Activated CD4-positive, alpha-beta T cell treated with anti-CD3 and anti-CD28 coated beads for 36 hours (primary cell): Measurements from ENCODE around the gene MBD5. TPM values are rescaled to one million over a fixed set of nuclear protein-coding genes. Genes with fewer than 3 reads are reported as not detected.

Experiments used
- ATAC-seq: fragments of 200-7000 bp; cut with Tn5 transposase; one replicate; pipeline ENCODE4 v1.10.0; 2021; ENCODE audit warnings: mild to moderate bottlenecking, moderate library complexity
- CTCF ChIA-PET: fragments of 350-600 bp; sonication (Branson Sonifier 250); formaldehyde crosslinking; loops from one replicate; lab custom pipeline; 2021; ENCODE audit warnings: antibody characterized with exemption; lab: Charles Lee
- POLR2A ChIA-PET: fragments of 350-600 bp; sonication (Branson Sonifier 250); formaldehyde crosslinking; loops from one replicate; lab custom pipeline; 2021; ENCODE audit warnings: antibody characterized with exemption, inconsistent platforms; lab: Charles Lee
- DNase-seq: peaks from one replicate; pipeline ENCODE4 v3.0.0-alpha.2; 2020
- H3K27ac Mint-ChIP-seq: one replicate; pipeline ENCODE4 v1.8.0; 2021; ENCODE audit warnings: mixed read lengths
- H3K27me3 Mint-ChIP-seq: one replicate; pipeline ENCODE4 v1.8.0; 2021; ENCODE audit warnings: mixed read lengths
- H3K36me3 Mint-ChIP-seq: one replicate; pipeline ENCODE4 v1.8.0; 2021; ENCODE audit warnings: low read depth, mixed read lengths
- H3K4me1 Mint-ChIP-seq: one replicate; pipeline ENCODE4 v1.8.0; 2021; ENCODE audit warnings: mixed read lengths
- H3K4me3 Mint-ChIP-seq: one replicate; pipeline ENCODE4 v1.8.0; 2021; ENCODE audit warnings: mild to moderate bottlenecking, moderate library complexity, mixed read lengths
- H3K9me3 Mint-ChIP-seq: one replicate; pipeline ENCODE4 v1.8.0; 2021; ENCODE audit warnings: low read depth, mixed read lengths
- intact Hi-C, 2 experiments: fragments of 100-400 bp; cut with DNase I in 1 of 2; cut with micrococcal nuclease in 1 of 2; formaldehyde crosslinking; loops; one replicate each; pipeline versions ENCODE4 v1.14.2 to v1.15.1; 2022 to 2024; cut with DNase I, micrococcal nuclease
- total RNA-seq, 2 experiments: library from RNA; stranded (reverse); gene quantifications; one replicate each; pipeline ENCODE4 v1.2.3, GENCODE V29; 2021

Gene MBD5
- total RNA-seq, 2 experiments from 2014 or later = 20.1 to 26.5 TPM

- Mint-ChIP-seq H3K36me3 (peaks cover 7% of the 10 kb centered on the region), H3K9me3 (no peaks in the 10 kb centered on the region), H3K27me3 (no peaks in the 10 kb centered on the region), H3K4me1 (peaks cover 34% of the 10 kb centered on the region), H3K27ac (peak overlapping the region; percentile 86), H3K4me3 (peak overlapping the region; percentile 52)
- ChIA-PET POLR2A (no interaction called here), CTCF (interaction anchor here (0.8 to 1.6 kb wide), 2 partner anchors 13 to 25 kb away, joined by 3 to 6 read pairs; no protein-coding TSS in a partner anchor)
- DNase-seq (peak; percentile 14), ATAC-seq (no peak)
- intact Hi-C loops = loop anchor here (5.0 to 10.0 kb wide), 4 partner anchors 182 to 1563 kb away; partner anchors contain the start of genes KIF5C (in 1 of the 2) and MMADHC (in 1 of the 2)
Measured at GRCh38 chr2:148023861-148024260, 3.0 kb downstream of the MBD5 start.

DNA sequence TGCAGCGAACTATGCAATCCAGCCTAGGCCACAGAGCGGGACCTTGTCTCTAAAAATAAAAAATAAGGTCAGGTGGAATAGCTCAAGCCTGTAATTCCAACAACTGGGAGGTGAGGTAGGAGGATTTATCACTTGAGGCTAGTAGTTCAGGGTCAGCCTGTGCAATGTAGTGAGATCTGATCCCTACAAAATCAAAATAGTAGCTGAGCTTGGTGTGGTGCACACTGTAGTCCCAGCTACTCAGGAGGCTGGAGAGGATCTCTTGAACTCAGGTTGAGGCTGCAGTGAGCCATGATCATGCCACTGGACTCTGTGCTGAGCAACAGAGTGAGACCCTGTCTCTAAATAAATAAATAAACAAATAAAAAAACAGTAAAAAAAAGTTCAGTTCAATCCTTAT is 5.7 kb downstream of the MBD5 start:
- no peak for ATAC-seq
- no peak overlapping the region for H3K4me3 Mint-ChIP-seq
- CTCF ChIA-PET = no interaction called here
- DNase-seq = no peak
- H3K27me3 Mint-ChIP-seq = no peaks in the 10 kb centered on the region
- no peaks in the 10 kb centered on the region for H3K9me3 Mint-ChIP-seq
- H3K36me3 Mint-ChIP-seq = peaks cover 2% of the 10 kb centered on the region
- POLR2A ChIA-PET = no interaction called here
- intact Hi-C loops = loop anchor here in 1 of 2 experiments (10.0 kb wide), 1 partner anchor 402 kb away; no protein-coding TSS in a partner anchor
- peaks cover 29% of the 10 kb centered on the region for H3K4me1 Mint-ChIP-seq
- H3K27ac Mint-ChIP-seq = no peak overlapping the region

DNA sequence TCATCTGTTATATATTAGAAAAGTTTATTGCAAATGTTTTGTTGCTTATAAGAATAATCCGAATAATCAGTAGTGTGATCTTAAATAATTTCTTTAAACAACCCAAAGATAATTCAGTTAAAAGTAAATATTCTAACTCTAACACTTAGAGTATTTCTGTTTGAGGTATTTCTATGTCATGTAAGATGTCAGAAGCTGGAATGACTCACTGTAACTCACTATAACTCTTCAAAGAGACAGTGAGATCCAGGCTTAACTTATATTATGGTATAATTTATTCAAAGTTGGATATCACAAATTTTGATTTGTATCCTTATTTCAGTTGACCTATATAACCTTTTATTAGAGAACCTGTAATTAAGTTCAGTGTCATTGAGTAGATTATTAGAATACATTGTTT is 6.9 kb downstream of the MBD5 start:
- ATAC-seq (peak; percentile 65), DNase-seq (no peak)
- H3K4me1 Mint-ChIP-seq = peaks cover 28% of the 10 kb centered on the region
- intact Hi-C loops = loop anchor here in 1 of 2 experiments (10.0 kb wide), 1 partner anchor 403 kb away; no protein-coding TSS in a partner anchor
- ChIA-PET POLR2A (no interaction called here), CTCF (no interaction called here)
- no peak overlapping the region for H3K27ac Mint-ChIP-seq
- no peaks in the 10 kb centered on the region for H3K9me3 Mint-ChIP-seq
- H3K4me3 Mint-ChIP-seq = no peak overlapping the region
- peaks cover 2% of the 10 kb centered on the region for H3K36me3 Mint-ChIP-seq
- no peaks in the 10 kb centered on the region for H3K27me3 Mint-ChIP-seq

GRCh38 chr2:148028781-148029180 is 7.9 kb downstream of the MBD5 start:
- no peaks in the 10 kb centered on the region for H3K9me3 Mint-ChIP-seq
- H3K4me3 Mint-ChIP-seq = no peak overlapping the region
- DNase-seq (no peak), ATAC-seq (no peak)
- POLR2A ChIA-PET = no interaction called here
- CTCF ChIA-PET = interaction anchor here (0.7 to 1.0 kb wide), 4 partner anchors 8 to 1556 kb away, joined by 3 to 4 read pairs (median 4); partner anchors contain the start of genes MBD5 and ORC4
- intact Hi-C loops = loop anchor here in 1 of 2 experiments (10.0 kb wide), 1 partner anchor 404 kb away; no protein-coding TSS in a partner anchor
- no peaks in the 10 kb centered on the region for H3K27me3 Mint-ChIP-seq
- H3K4me1 Mint-ChIP-seq = peaks cover 20% of the 10 kb centered on the region
- peaks cover 2% of the 10 kb centered on the region for H3K36me3 Mint-ChIP-seq
- no peak overlapping the region for H3K27ac Mint-ChIP-seq

- Mint-ChIP-seq H3K27ac (no peak overlapping the region), H3K4me3 (no peak overlapping the region), H3K27me3 (no peaks in the 10 kb centered on the region), H3K9me3 (no peaks in the 10 kb centered on the region), H3K36me3 (no peaks in the 10 kb centered on the region), H3K4me1 (peaks cover 9% of the 10 kb centered on the region)
- DNase-seq = no peak
- CTCF ChIA-PET = interaction anchor here (0.7 kb wide), 1 partner anchor 41 kb away, joined by 3 read pairs; no protein-coding TSS in a partner anchor
- no peak for ATAC-seq
- POLR2A ChIA-PET = interaction anchor here (0.6 kb wide), 1 partner anchor 43 kb away, joined by 3 read pairs; no protein-coding TSS in a partner anchor
- intact Hi-C loops = no loop called here
Measured at GRCh38 chr2:148031152-148031551, 10.3 kb downstream of the MBD5 start.

DNA sequence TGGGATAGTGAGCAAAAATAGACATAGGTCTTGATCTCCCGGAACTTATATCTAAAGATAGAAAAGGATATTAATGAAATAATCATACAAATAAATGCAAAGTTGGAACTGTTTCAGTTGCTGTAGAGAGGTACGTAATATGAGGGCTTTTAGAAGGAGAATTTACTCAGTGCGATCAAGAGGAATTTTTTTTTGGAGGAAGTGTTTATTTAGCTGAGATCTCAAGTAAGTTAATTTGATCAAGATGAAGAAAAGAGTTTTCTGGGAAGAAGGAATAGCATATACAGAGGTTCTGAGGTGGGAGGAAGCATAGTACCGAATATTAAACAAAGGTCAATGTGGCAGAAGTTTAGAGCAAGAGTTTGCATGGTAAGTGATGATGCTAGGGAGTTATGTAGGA is 11.3 kb downstream of the MBD5 start:
- intact Hi-C loops = no loop called here
- peaks cover 4% of the 10 kb centered on the region for H3K4me1 Mint-ChIP-seq
- CTCF ChIA-PET = interaction anchor here (2.7 kb wide), 1 partner anchor 10 kb away, joined by 8 read pairs; no protein-coding TSS in a partner anchor
- ATAC-seq (no peak), DNase-seq (no peak)
- no peaks in the 10 kb centered on the region for H3K9me3 Mint-ChIP-seq
- H3K27me3 Mint-ChIP-seq = no peaks in the 10 kb centered on the region
- H3K4me3 Mint-ChIP-seq = no peak overlapping the region
- POLR2A ChIA-PET = interaction anchor here (0.6 kb wide), 1 partner anchor 11 kb away, joined by 3 read pairs; the partner anchor contains the start of gene MBD5
- no peak overlapping the region for H3K27ac Mint-ChIP-seq
- no peaks in the 10 kb centered on the region for H3K36me3 Mint-ChIP-seq

DNA sequence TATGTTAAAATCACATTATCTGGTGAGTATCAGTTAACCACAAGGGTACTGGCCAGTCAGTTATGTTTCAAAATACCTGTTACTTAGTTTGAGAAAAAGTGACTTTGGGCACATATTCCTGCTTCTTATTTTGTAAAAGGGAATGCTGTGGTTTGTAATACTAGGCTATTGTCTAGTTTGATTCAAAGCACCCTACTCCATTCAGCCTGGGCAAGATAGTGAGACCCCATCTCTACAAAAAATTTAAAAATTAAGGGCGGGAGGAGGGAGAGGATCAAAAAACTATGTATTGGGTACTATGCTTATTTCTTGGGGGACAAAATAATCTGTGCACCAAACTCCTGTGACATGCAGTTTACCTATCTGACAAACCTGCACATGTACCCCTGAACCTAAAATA is 18.9 kb downstream of the MBD5 start:
- ChIA-PET POLR2A (no interaction called here), CTCF (no interaction called here)
- Mint-ChIP-seq H3K4me3 (no peak overlapping the region), H3K9me3 (no peaks in the 10 kb centered on the region), H3K4me1 (no peaks in the 10 kb centered on the region), H3K36me3 (peaks cover 7% of the 10 kb centered on the region), H3K27me3 (no peaks in the 10 kb centered on the region), H3K27ac (no peak overlapping the region)
- DNase-seq (no peak), ATAC-seq (no peak)
- intact Hi-C loops = no loop called here

DNA sequence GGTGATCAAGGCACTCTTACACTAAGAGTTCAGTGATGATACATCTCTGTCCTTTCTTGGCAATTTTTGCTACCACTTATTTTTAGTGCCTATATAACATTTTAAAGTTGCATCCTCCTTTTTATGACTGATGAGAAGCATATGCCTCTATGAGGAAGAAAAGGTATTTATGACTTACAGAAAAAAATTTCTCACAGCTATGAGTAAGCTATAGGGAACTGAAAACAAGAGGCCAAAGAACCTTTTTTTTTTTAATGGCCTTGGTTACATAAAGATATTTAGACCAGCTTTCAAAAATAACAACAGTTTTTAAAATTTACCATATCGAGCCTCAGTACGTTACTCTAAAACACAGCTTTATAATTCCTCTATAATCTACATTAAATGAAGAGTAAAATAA is 21.3 kb downstream of the MBD5 start:
- intact Hi-C loops = no loop called here
- ChIA-PET POLR2A (no interaction called here), CTCF (interaction anchor here (0.9 to 1.2 kb wide), 3 partner anchors 12 to 34 kb away, joined by 3 to 4 read pairs (median 3); no protein-coding TSS in a partner anchor)
- peaks cover 11% of the 10 kb centered on the region for H3K4me1 Mint-ChIP-seq
- DNase-seq = no peak
- no peak overlapping the region for H3K27ac Mint-ChIP-seq
- no peaks in the 10 kb centered on the region for H3K9me3 Mint-ChIP-seq
- H3K4me3 Mint-ChIP-seq = no peak overlapping the region
- H3K36me3 Mint-ChIP-seq = peaks cover 7% of the 10 kb centered on the region
- no peaks in the 10 kb centered on the region for H3K27me3 Mint-ChIP-seq
- ATAC-seq = no peak

GRCh38 chr2:148044322-148044721 is 23.4 kb downstream of the MBD5 start:
- ChIA-PET CTCF (no interaction called here), POLR2A (no interaction called here)
- Mint-ChIP-seq H3K36me3 (peaks cover 7% of the 10 kb centered on the region), H3K4me3 (no peak overlapping the region), H3K4me1 (peaks cover 23% of the 10 kb centered on the region), H3K27me3 (no peaks in the 10 kb centered on the region), H3K9me3 (no peaks in the 10 kb centered on the region), H3K27ac (no peak overlapping the region)
- intact Hi-C loops = no loop called here
- ATAC-seq (no peak), DNase-seq (no peak)

DNA sequence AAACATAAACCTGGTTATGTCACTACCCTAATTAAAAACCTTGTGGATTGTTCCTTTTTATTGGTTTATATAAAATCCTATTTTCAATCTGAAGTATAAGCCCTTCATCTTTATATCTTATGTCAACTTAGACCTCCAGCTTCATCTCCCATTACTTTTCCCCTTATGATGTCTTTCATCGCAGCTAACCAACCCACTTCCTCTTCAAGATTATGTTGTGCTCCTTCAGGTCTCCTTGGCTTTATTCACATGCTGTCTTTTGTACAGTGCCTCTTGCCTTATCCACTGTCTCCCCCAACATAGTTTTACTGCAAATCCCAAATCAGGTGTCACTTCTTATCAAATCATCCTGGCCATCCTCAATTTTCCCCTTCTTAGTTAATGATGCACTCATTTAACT is 25.9 kb downstream of the MBD5 start:
- no peak overlapping the region for H3K27ac Mint-ChIP-seq

DNA sequence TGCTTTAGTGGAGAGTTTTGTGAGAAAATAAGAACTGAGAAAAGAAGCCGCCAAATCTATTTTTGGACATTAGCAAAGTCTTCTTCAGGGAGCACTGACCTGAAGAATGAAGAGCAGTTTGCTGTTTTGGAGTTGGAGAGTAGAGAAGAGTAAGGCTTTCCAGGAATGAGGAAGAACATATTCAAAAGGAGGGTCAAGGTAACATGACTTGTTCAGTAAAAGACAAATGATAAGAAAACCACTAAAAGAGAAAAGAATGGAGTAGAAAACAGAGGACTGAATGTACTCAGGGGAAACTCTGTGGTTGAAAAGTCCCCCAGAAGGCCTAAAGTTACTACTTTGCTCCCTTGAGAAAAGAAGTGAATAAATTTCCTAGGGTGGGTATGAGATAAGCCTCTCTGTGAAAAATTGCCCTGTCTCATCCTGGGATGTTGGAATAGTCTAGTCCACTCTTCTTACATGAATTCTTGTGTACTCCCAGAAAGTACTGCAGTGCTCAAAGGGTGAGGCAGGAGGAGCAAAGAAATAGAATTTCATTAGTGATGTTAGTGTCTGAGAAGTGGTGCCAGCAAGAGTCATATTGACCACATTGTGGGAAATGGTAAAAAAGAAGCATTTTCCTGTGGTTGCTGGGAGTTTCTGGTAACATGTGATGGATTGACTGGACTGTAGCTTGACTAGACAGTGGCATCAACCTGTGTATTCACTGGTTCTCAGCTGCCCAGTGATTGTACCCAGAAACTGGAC is 27.8 kb downstream of the MBD5 start:
- H3K4me1 Mint-ChIP-seq = peaks cover 32% of the 10 kb centered on the region
- ATAC-seq (peak; percentile 44), DNase-seq (no peak)
- POLR2A ChIA-PET = no interaction called here
- peaks cover 8% of the 10 kb centered on the region for H3K36me3 Mint-ChIP-seq
- H3K27me3 Mint-ChIP-seq = no peaks in the 10 kb centered on the region
- intact Hi-C loops = no loop called here
- H3K9me3 Mint-ChIP-seq = peaks cover 3% of the 10 kb centered on the region
- no peak overlapping the region for H3K4me3 Mint-ChIP-seq
- CTCF ChIA-PET = no interaction called here
- H3K27ac Mint-ChIP-seq = no peak overlapping the region

More for the DNA sequence above, 25.9 kb downstream of the MBD5 start:
- ChIA-PET POLR2A (no interaction called here), CTCF (no interaction called here)
- Mint-ChIP-seq H3K27me3 (no peaks in the 10 kb centered on the region), H3K4me1 (peaks cover 30% of the 10 kb centered on the region), H3K9me3 (no peaks in the 10 kb centered on the region), H3K36me3 (peaks cover 2% of the 10 kb centered on the region), H3K4me3 (no peak overlapping the region)
- ATAC-seq = no peak
- intact Hi-C loops = no loop called here
- no peak for DNase-seq

- Mint-ChIP-seq H3K4me3 (no peak overlapping the region), H3K4me1 (peaks cover 32% of the 10 kb centered on the region), H3K27me3 (no peaks in the 10 kb centered on the region), H3K36me3 (peaks cover 8% of the 10 kb centered on the region), H3K27ac (no peak overlapping the region), H3K9me3 (peaks cover 3% of the 10 kb centered on the region)
- ChIA-PET POLR2A (no interaction called here), CTCF (no interaction called here)
- ATAC-seq = no peak
- DNase-seq = no peak
- intact Hi-C loops = no loop called here
Measured at GRCh38 chr2:148049284-148049683, 28.4 kb downstream of the MBD5 start.
